HG02610 (cell line): ENCODE results near the gene TMBIM1.

Source experiments
- ATAC-seq: cut with Tn5 transposase; IDR thresholded peaks from one replicate; pipeline ENCODE4 v1.9.1; 2021; ENCODE audit warnings: mild to moderate bottlenecking, moderate library complexity; ENCODE audit not compliant: unreplicated experiment

TMBIM1 gene

GRCh38 chr2:218259099-218259961, 33.0 kb downstream of the TMBIM1 start:
- no peak for ATAC-seq

- peak; percentile 54 for ATAC-seq
These were observed 34.8 kb downstream of the TMBIM1 start for GRCh38 chr2:218257390-218257981.

- ATAC-seq: no peak
These were observed 35.5 kb downstream of the TMBIM1 start for GRCh38 chr2:218256612-218257350.

- no peak for ATAC-seq
These were observed 36.9 kb downstream of the TMBIM1 start for GRCh38 chr2:218255446-218255845.

GRCh38 chr2:218253232-218253625, 39.1 kb downstream of the TMBIM1 start:
- ATAC-seq: no peak

- ATAC-seq: no peak
These were observed 39.6 kb downstream of the TMBIM1 start for GRCh38 chr2:218252509-218253231.

GRCh38 chr2:218249691-218250090, 42.6 kb downstream of the TMBIM1 start:
- ATAC-seq: no peak

GRCh38 chr2:218245214-218245613, 47.1 kb downstream of the TMBIM1 start:
- ATAC-seq: no peak

GRCh38 chr2:218244665-218245064, 47.6 kb downstream of the TMBIM1 start:
- ATAC-seq: no peak

- ATAC-seq: no peak
These were observed 48.1 kb downstream of the TMBIM1 start for GRCh38 chr2:218244204-218244603.

- no peak for ATAC-seq
These were observed 53.4 kb downstream of the TMBIM1 start for GRCh38 chr2:218238887-218239286.

- no peak for ATAC-seq
These were observed 55.5 kb downstream of the TMBIM1 start for GRCh38 chr2:218236829-218237228.

GRCh38 chr2:218235017-218235416, 57.3 kb downstream of the TMBIM1 start:
- no peak for ATAC-seq

GRCh38 chr2:218234521-218234920, 57.8 kb downstream of the TMBIM1 start:
- no peak for ATAC-seq

- no peak for ATAC-seq
These were observed 58.8 kb downstream of the TMBIM1 start for GRCh38 chr2:218233543-218233942.

- peak; percentile 45 for ATAC-seq
These were observed 61.4 kb downstream of the TMBIM1 start for GRCh38 chr2:218230882-218231281.

GRCh38 chr2:218229851-218230250, 62.5 kb downstream of the TMBIM1 start:
- no peak for ATAC-seq

GRCh38 chr2:218229239-218229638, 63.1 kb downstream of the TMBIM1 start:
- peak; percentile 92 for ATAC-seq

- ATAC-seq: no peak
These were observed 63.8 kb downstream of the TMBIM1 start for GRCh38 chr2:218228366-218229090.

- ATAC-seq: no peak
These were observed 65.4 kb downstream of the TMBIM1 start for GRCh38 chr2:218226903-218227302.
